Endothelial cell of umbilical vein (primary cell): ENCODE measurements around the gene RORC.

Experiments used
- CTCF ChIP-seq, 2 donors: IDR thresholded peaks; 1 replicate in 1 of 2; 2 replicates in 1 of 2; pipeline ENCODE4 v1.5.1; 2011; ENCODE audit warnings: low read length in 2 of 2, mild to moderate bottlenecking in 2 of 2, moderate library complexity in 2 of 2, control low read depth in 1 of 2, inconsistent platforms in 1 of 2, low read depth in 1 of 2; ENCODE audit not compliant: insufficient read depth in 1 of 2; ENCODE audit errors: extremely low read depth in 1 of 2
- EZH2 ChIP-seq: IDR thresholded peaks from 2 replicates; pipeline ENCODE4 v1.6.1; 2012; ENCODE audit warnings: borderline replicate concordance, low read depth, mild to moderate bottlenecking, moderate library complexity, low read length, inconsistent platforms; ENCODE audit not compliant: severe bottlenecking
- POLR2A ChIP-seq: IDR thresholded peaks from 2 replicates; pipeline ENCODE4 v1.6.1; 2012; ENCODE audit warnings: low read depth, mild to moderate bottlenecking, control low read depth, low read length
- POLR2AphosphoS5 ChIP-seq: IDR thresholded peaks from 2 replicates; pipeline ENCODE4 v1.6.1; 2012; ENCODE audit warnings: low read depth, mild to moderate bottlenecking, control low read depth, low read length, moderate library complexity; ENCODE audit not compliant: insufficient read depth

- TF ChIP-seq CTCF (IDR thresholded peaks at IDR 0.05; ENCODE audit: extremely low read depth in 1 of 2, insufficient read depth in 1 of 2, low read depth in 1 of 2, low read length in 2 of 2) (no peak), POLR2A (no peak), POLR2AphosphoS5 (no peak), EZH2 (no peak)
Observed at GRCh38 chr1:151800830-151801229, 30.8 kb downstream of the RORC start.
